GM18870 (cell line): Measurements from ENCODE around the gene PTGES.

Source experiments
- ATAC-seq: cut with Tn5 transposase; IDR thresholded peaks from one replicate; pipeline ENCODE4 v1.9.1; 2021; ENCODE audit warnings: moderate library complexity; ENCODE audit not compliant: unreplicated experiment

Gene PTGES

GRCh38 chr9:129695870-129696269, 57.0 kb downstream of the PTGES start:
- no peak for ATAC-seq

- no peak for ATAC-seq
Observed at GRCh38 chr9:129694243-129694646, 58.6 kb downstream of the PTGES start.

GRCh38 chr9:129693741-129694140, 59.1 kb downstream of the PTGES start:
- ATAC-seq = no peak

GRCh38 chr9:129692534-129692933, 60.3 kb downstream of the PTGES start:
- ATAC-seq = no peak
